ENCODE results near the gene MED28. TPM values are rescaled to one million over a fixed set of nuclear protein-coding genes. Genes with fewer than 3 reads are reported as not detected.

The MED28 gene
- total and polyA plus RNA-seq, 2 donors (not counting 1 experiment from before 2014, with no cell fraction given) = 11.8 to 81.5 TPM

DNA sequence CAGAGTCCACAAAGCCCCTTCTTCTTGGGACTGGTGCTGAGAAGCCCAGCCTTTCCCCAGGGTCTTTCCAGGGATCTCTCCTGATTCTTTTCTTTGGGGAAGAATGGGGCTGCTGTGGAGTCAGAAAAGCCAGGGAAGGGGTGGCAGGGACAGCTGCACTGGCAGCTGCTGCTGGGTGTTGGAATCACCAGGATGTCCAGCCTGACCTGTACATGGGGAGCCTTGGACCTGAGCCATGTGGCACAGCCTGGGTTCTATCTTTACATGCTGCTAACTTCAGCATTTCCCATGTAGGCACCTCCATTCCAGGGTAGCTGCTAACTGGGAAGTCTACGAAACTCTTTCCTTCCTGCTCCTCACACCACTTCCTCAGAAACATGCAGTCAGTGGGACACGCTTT, 36.0 kb downstream of the MED28 start:
- ChIA-PET CTCF (no interaction called here), POLR2A (no interaction called here)
- DNase-seq (no peak), ATAC-seq (ENCODE audit: low read depth) (no peak)
- no peaks in the 10 kb centered on the region for H3K4me1 Mint-ChIP-seq
- H3K4me3 Mint-ChIP-seq = no peak overlapping the region
- H3K9ac ChIP-seq (ENCODE audit: low read length) = no peak overlapping the region
- no peaks in the 10 kb centered on the region for H3K79me2 ChIP-seq (ENCODE audit: control insufficient read depth, insufficient read depth, low read length)
- no peak overlapping the region for H2AFZ ChIP-seq (ENCODE audit: insufficient read depth, low read depth, low read length, poor library complexity, severe bottlenecking)
- intact Hi-C loops (cut with micrococcal nuclease) = no loop called here
- no peaks in the 10 kb centered on the region for H3K36me3 ChIP-seq (replicated peaks in 1 of 2; ENCODE audit: control extremely low read depth in 1 of 2, control insufficient read depth in 1 of 2, extremely low read depth in 1 of 2, insufficient read depth in 2 of 2, low read length in 1 of 2)
- no peaks in the 10 kb centered on the region for H3K4me1 ChIP-seq (ENCODE audit: control insufficient read depth in 2 of 2, insufficient read depth in 2 of 2, low read length in 2 of 2)
- no peaks in the 10 kb centered on the region for H4K20me1 ChIP-seq (ENCODE audit: control insufficient read depth, insufficient read depth, low read length, poor library complexity, severe bottlenecking)
- no peak overlapping the region for H3K4me3 ChIP-seq (ENCODE audit: control extremely low read depth in 1 of 5, extremely low read depth in 1 of 5, insufficient read depth in 1 of 5, low read depth in 2 of 5, low read length in 4 of 5)
- H3K9me3 ChIP-seq (ENCODE audit: control extremely low read depth in 1 of 3, control insufficient read depth in 2 of 3, insufficient read depth in 1 of 3, low read length in 2 of 3) = peaks cover 0 to 16% (median 0%) of the 10 kb centered on the region in 3 donors
- TF ChIP-seq, protein P1, sequence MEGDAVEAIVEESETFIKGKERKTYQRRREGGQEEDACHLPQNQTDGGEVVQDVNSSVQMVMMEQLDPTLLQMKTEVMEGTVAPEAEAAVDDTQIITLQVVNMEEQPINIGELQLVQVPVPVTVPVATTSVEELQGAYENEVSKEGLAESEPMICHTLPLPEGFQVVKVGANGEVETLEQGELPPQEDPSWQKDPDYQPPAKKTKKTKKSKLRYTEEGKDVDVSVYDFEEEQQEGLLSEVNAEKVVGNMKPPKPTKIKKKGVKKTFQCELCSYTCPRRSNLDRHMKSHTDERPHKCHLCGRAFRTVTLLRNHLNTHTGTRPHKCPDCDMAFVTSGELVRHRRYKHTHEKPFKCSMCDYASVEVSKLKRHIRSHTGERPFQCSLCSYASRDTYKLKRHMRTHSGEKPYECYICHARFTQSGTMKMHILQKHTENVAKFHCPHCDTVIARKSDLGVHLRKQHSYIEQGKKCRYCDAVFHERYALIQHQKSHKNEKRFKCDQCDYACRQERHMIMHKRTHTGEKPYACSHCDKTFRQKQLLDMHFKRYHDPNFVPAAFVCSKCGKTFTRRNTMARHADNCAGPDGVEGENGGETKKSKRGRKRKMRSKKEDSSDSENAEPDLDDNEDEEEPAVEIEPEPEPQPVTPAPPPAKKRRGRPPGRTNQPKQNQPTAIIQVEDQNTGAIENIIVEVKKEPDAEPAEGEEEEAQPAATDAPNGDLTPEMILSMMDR (IDR thresholded peaks at IDR 0.05) = no peak
- no peak for TF ChIP-seq EZH2 (IDR thresholded peaks at IDR 0.05; ENCODE audit: borderline replicate concordance, insufficient read depth, low read depth, low read length, poor library complexity, severe bottlenecking)
- peaks cover 0 to 3% (median 0%) of the 10 kb centered on the region in 4 experiments for H3K27me3 ChIP-seq (replicated peaks in 1 of 4; ENCODE audit: control extremely low read depth in 1 of 4, control insufficient read depth in 3 of 4, insufficient read depth in 4 of 4, low read length in 3 of 4)
- peaks cover 4% of the 10 kb centered on the region for H3K27me3 Mint-ChIP-seq
- no CpG with 5 or more reads among the region's 2 CpGs for WGBS (ENCODE audit: insufficient coverage)
- H3K9me3 Mint-ChIP-seq (ENCODE audit: insufficient read depth) = peaks cover 3% of the 10 kb centered on the region
- H3K27ac ChIP-seq (ENCODE audit: low read length in 2 of 2) = no peak overlapping the region
- H3K27ac Mint-ChIP-seq = no peak overlapping the region
- no peak overlapping the region for H3K4me2 ChIP-seq (replicated peaks; ENCODE audit: low read depth, low read length, poor library complexity, severe bottlenecking)

DNA sequence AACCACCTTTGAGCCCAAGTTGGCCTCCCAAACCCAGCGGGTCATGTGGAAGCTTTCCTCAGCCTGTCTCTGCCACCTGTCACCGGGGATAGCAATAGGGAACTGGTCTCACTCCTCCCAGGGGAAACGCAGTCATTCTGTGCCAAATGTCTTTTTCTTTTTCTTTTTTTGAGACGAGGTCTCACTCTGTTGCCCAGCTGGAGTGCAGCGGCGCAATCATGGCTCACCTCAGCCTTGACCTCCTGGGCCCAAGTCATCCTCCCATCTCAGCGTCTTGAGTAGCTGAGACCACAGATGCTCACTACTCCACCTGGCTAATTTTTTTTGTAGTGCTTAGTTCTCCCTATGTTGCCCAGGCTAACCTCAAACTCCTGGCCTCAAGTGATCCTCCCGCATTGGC, 40.3 kb downstream of the MED28 start:
- H3K4me3 Mint-ChIP-seq = no peak overlapping the region
- TF ChIP-seq, protein P1 (IDR thresholded peaks at IDR 0.05) = no peak
- no peak for TF ChIP-seq EZH2 (IDR thresholded peaks at IDR 0.05; ENCODE audit: borderline replicate concordance, insufficient read depth, low read depth, low read length, poor library complexity, severe bottlenecking)
- no peak overlapping the region for H3K27ac ChIP-seq (ENCODE audit: low read length in 2 of 2)
- DNase-seq (no peak), ATAC-seq (ENCODE audit: low read depth) (no peak)
- ChIA-PET CTCF (no interaction called here), POLR2A (no interaction called here)
- no peak overlapping the region for H3K4me2 ChIP-seq (replicated peaks; ENCODE audit: low read depth, low read length, poor library complexity, severe bottlenecking)
- peaks cover 0 to 9% (median 0%) of the 10 kb centered on the region in 3 donors for H3K9me3 ChIP-seq (ENCODE audit: control extremely low read depth in 1 of 3, control insufficient read depth in 2 of 3, insufficient read depth in 1 of 3, low read length in 2 of 3)
- peaks cover 21% of the 10 kb centered on the region for H3K27me3 Mint-ChIP-seq
- H4K20me1 ChIP-seq (ENCODE audit: control insufficient read depth, insufficient read depth, low read length, poor library complexity, severe bottlenecking) = no peaks in the 10 kb centered on the region
- H3K79me2 ChIP-seq (ENCODE audit: control insufficient read depth, insufficient read depth, low read length) = no peaks in the 10 kb centered on the region
- no peaks in the 10 kb centered on the region for H3K36me3 ChIP-seq (replicated peaks in 1 of 2; ENCODE audit: control extremely low read depth in 1 of 2, control insufficient read depth in 1 of 2, extremely low read depth in 1 of 2, insufficient read depth in 2 of 2, low read length in 1 of 2)
- no peak overlapping the region for H3K4me3 ChIP-seq (ENCODE audit: control extremely low read depth in 1 of 5, extremely low read depth in 1 of 5, insufficient read depth in 1 of 5, low read depth in 2 of 5, low read length in 4 of 5)
- H3K9me3 Mint-ChIP-seq (ENCODE audit: insufficient read depth) = no peaks in the 10 kb centered on the region
- intact Hi-C loops (cut with micrococcal nuclease) = no loop called here
- H2AFZ ChIP-seq (ENCODE audit: insufficient read depth, low read depth, low read length, poor library complexity, severe bottlenecking) = no peak overlapping the region
- H3K9ac ChIP-seq (ENCODE audit: low read length) = no peak overlapping the region
- no peak overlapping the region for H3K27ac Mint-ChIP-seq
- WGBS (ENCODE audit: insufficient coverage) = 61% methylated on average over 7 of the region's 8 CpGs
- H3K4me1 ChIP-seq (ENCODE audit: control insufficient read depth in 2 of 2, insufficient read depth in 2 of 2, low read length in 2 of 2) = no peaks in the 10 kb centered on the region
- H3K4me1 Mint-ChIP-seq = no peaks in the 10 kb centered on the region
- peaks cover 0 to 8% (median 0%) of the 10 kb centered on the region in 4 experiments for H3K27me3 ChIP-seq (replicated peaks in 1 of 4; ENCODE audit: control extremely low read depth in 1 of 4, control insufficient read depth in 3 of 4, insufficient read depth in 4 of 4, low read length in 3 of 4)

Measured in B cell (primary cell).